Neural crest cell (in vitro differentiated cells): Measurements from ENCODE around the gene OCSTAMP. TPM values are rescaled to one million over a fixed set of nuclear protein-coding genes. Genes with fewer than 3 reads are reported as not detected.

ENCODE experiments used
- DNase-seq: peaks from one replicate; pipeline ENCODE4 v3.0.0; 2021; ENCODE audit warnings: low read depth, mixed read lengths, low spot score
- H3K27ac Mint-ChIP-seq: one replicate; pipeline ENCODE4 v1.8.0; 2021; ENCODE audit warnings: mild to moderate bottlenecking, mixed read lengths; ENCODE audit not compliant: unreplicated experiment
- H3K27me3 Mint-ChIP-seq: 2 replicates; pipeline ENCODE4 v1.8.0; 2021; ENCODE audit warnings: low read depth, mild to moderate bottlenecking, mixed read lengths
- H3K36me3 Mint-ChIP-seq: 2 replicates; pipeline ENCODE4 v1.8.0; 2021; ENCODE audit warnings: low read depth, mild to moderate bottlenecking, mixed read lengths
- H3K4me1 Mint-ChIP-seq: 2 replicates; pipeline ENCODE4 v1.8.0; 2021; ENCODE audit warnings: mixed read lengths
- H3K4me3 Mint-ChIP-seq: one replicate; pipeline ENCODE4 v1.8.0; 2021; ENCODE audit warnings: mild to moderate bottlenecking, mixed read lengths
- H3K9me3 Mint-ChIP-seq: 2 replicates; pipeline ENCODE4 v1.8.0; 2021; ENCODE audit warnings: mixed read lengths
- total RNA-seq: library from RNA; stranded (reverse); gene quantifications from 2 replicates; pipeline ENCODE4 v1.2.1, GENCODE V29; 2021
- TF ChIP-seq, protein P1 (sequence below): fragments of 200-600 bp; sonication (generic); conservative IDR thresholded peaks from 2 replicates; pipeline ENCODE4 v1.5.0; 2021; ENCODE audit warnings: antibody characterized with exemption, mild to moderate bottlenecking

OCSTAMP gene
- total RNA-seq, 1 donor from 2014 or later = 0.26 TPM

- H3K27ac Mint-ChIP-seq = no peak overlapping the region
- TF ChIP-seq, protein P1, sequence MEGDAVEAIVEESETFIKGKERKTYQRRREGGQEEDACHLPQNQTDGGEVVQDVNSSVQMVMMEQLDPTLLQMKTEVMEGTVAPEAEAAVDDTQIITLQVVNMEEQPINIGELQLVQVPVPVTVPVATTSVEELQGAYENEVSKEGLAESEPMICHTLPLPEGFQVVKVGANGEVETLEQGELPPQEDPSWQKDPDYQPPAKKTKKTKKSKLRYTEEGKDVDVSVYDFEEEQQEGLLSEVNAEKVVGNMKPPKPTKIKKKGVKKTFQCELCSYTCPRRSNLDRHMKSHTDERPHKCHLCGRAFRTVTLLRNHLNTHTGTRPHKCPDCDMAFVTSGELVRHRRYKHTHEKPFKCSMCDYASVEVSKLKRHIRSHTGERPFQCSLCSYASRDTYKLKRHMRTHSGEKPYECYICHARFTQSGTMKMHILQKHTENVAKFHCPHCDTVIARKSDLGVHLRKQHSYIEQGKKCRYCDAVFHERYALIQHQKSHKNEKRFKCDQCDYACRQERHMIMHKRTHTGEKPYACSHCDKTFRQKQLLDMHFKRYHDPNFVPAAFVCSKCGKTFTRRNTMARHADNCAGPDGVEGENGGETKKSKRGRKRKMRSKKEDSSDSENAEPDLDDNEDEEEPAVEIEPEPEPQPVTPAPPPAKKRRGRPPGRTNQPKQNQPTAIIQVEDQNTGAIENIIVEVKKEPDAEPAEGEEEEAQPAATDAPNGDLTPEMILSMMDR = no peak
- peaks cover 5% of the 10 kb centered on the region for H3K9me3 Mint-ChIP-seq
- no peaks in the 10 kb centered on the region for H3K27me3 Mint-ChIP-seq
- H3K4me3 Mint-ChIP-seq = no peak overlapping the region
- peaks cover 10% of the 10 kb centered on the region for H3K36me3 Mint-ChIP-seq
- peaks cover 11% of the 10 kb centered on the region for H3K4me1 Mint-ChIP-seq
- no peak for DNase-seq
Measured at GRCh38 chr20:46578745-46579144, 28.3 kb upstream of the OCSTAMP start.

DNA sequence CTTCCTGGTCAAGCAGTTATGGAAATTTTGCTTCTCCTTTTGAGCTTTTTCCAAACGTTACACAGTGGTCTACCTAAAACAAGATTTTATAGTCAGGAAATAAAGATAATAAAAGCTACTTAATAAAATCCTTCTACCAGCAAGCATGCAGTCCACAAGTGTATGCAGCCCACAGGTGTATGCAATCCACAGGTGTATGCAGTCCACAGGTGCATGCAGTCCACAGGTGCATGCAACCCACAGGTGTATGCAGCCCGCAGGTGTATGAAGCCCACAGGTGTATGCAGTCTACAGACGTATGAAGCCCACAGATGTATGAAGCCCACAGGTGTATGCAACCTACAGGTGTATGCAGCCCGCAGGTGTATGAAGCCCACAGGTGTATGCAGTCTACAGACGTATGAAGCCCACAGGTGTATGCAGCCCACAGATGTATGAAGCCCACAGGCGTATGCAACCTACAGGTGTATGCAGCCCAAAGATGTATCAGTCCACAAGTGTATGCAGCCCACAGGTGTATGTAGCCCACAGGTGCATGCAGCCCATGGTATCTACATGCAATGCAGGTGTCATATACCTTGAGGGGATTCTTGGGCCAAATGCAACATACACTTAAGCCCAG is 26.4 kb upstream of the OCSTAMP start:
- TF ChIP-seq, protein P1 = no peak
- Mint-ChIP-seq H3K27ac (no peak overlapping the region), H3K4me3 (no peak overlapping the region), H3K4me1 (peaks cover 10% of the 10 kb centered on the region), H3K36me3 (peaks cover 10% of the 10 kb centered on the region), H3K9me3 (peaks cover 5% of the 10 kb centered on the region), H3K27me3 (no peaks in the 10 kb centered on the region)
- DNase-seq = no peak

DNA sequence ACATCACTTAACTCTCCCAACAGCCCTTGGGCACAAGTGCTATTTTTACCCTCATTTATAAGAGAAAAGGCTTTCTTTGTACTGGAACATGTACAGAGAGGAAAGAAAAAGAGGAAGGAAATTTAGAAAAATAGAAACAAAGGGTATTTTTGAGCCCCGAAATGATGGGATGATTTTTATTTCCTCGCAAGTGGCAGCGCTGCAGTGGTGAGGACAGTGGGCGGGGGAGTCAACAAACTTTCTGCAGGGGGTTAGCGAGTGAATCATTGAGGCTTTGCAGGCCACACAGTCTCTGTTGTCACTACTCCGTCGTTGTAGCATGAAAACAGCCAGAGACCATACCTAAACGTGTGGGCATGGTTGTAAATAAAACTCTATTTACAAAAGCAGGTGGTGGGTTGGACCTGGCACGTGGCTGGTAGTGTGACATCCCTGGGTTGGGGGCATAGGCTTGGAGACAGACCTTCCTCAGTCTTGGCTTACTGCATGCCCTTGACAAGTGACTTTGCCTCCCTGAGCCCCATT is 25.5 kb upstream of the OCSTAMP start:
- H3K9me3 Mint-ChIP-seq = no peaks in the 10 kb centered on the region
- peak overlapping the region; percentile 19 for H3K27ac Mint-ChIP-seq
- DNase-seq = no peak
- TF ChIP-seq, protein P1 = no peak
- no peak overlapping the region for H3K4me3 Mint-ChIP-seq
- H3K4me1 Mint-ChIP-seq = peaks cover 10% of the 10 kb centered on the region
- H3K36me3 Mint-ChIP-seq = peaks cover 4% of the 10 kb centered on the region
- H3K27me3 Mint-ChIP-seq = no peaks in the 10 kb centered on the region

- Mint-ChIP-seq H3K9me3 (no peaks in the 10 kb centered on the region), H3K27me3 (no peaks in the 10 kb centered on the region), H3K36me3 (peaks cover under 1% of the 10 kb centered on the region), H3K27ac (no peak overlapping the region), H3K4me3 (no peak overlapping the region), H3K4me1 (peaks cover 10% of the 10 kb centered on the region)
- TF ChIP-seq, protein P1 = no peak
- no peak for DNase-seq
Measured at GRCh38 chr20:46575394-46575793, 24.9 kb upstream of the OCSTAMP start.

- DNase-seq = no peak
- TF ChIP-seq, protein P1 = no peak
- Mint-ChIP-seq H3K27ac (no peak overlapping the region), H3K27me3 (no peaks in the 10 kb centered on the region), H3K9me3 (no peaks in the 10 kb centered on the region), H3K36me3 (no peaks in the 10 kb centered on the region), H3K4me1 (peaks cover 10% of the 10 kb centered on the region), H3K4me3 (no peak overlapping the region)
Measured at GRCh38 chr20:46573788-46574584, 23.5 kb upstream of the OCSTAMP start.
